OCI-LY7 (cell line): ENCODE measurements around the gene ATXN1L. TPM values are rescaled to one million over a fixed set of nuclear protein-coding genes. Genes with fewer than 3 reads are reported as not detected.

ENCODE experiments used
- BruUV-seq: library from RNA; stranded (reverse); fragments of 400-500 nt; replicated peaks from 2 replicates; lab custom pipeline; 2021; lab: Mats Ljungman, UMichigan
- CTCF ChIA-PET: fragments of 300-600 bp; sonication (Branson Sonifier 250); formaldehyde crosslinking; loops from one replicate; lab custom pipeline; 2022; ENCODE audit warnings: antibody characterized with exemption; ENCODE audit not compliant: unreplicated experiment; lab: Charles Lee
- POLR2A ChIA-PET: fragments of 300-600 bp; sonication (Branson Sonifier 250); formaldehyde crosslinking; loops from one replicate; lab custom pipeline; 2022; ENCODE audit warnings: antibody characterized with exemption; lab: Charles Lee
- DNase-seq: peaks from one replicate; pipeline ENCODE4 v3.0.0-alpha.2; 2015; ENCODE audit warnings: low spot score
- H2AFZ ChIP-seq: fragments of 200-600 bp; sonication (generic), shearing (Covaris generic); 2 replicates; pipeline ENCODE4 v1.6.1; 2014; ENCODE audit warnings: mild to moderate bottlenecking, antibody characterized with exemption, low read length, moderate library complexity
- H3K27ac ChIP-seq: fragments of 200-600 bp; sonication (generic); 2 replicates; pipeline ENCODE4 v1.5.1; 2014; ENCODE audit warnings: mixed run types, low read depth, mild to moderate bottlenecking, moderate library complexity, low read length, inconsistent platforms; ENCODE audit not compliant: poor library complexity, severe bottlenecking
- H3K36me3 ChIP-seq: fragments of 200-600 bp; sonication (generic); 2 replicates; pipeline ENCODE4 v1.6.1; 2014; ENCODE audit warnings: mild to moderate bottlenecking, antibody characterized with exemption, low read length, moderate library complexity, mixed read lengths; ENCODE audit not compliant: insufficient read depth
- H3K4me1 ChIP-seq: fragments of 200-600 bp; sonication (generic); 2 replicates; pipeline ENCODE4 v1.5.1; 2014; ENCODE audit warnings: mild to moderate bottlenecking, low read length; ENCODE audit not compliant: insufficient read depth, poor library complexity, severe bottlenecking
- H3K4me2 ChIP-seq: fragments of 200-600 bp; sonication (generic); 2 replicates; pipeline ENCODE4 v1.6.1; 2014; ENCODE audit warnings: mild to moderate bottlenecking, low read length
- H3K4me3 ChIP-seq: fragments of 200-600 bp; sonication (generic); 2 replicates; pipeline ENCODE4 v1.5.1; 2014; ENCODE audit warnings: mild to moderate bottlenecking, low read depth, low read length; ENCODE audit not compliant: poor library complexity, severe bottlenecking
- H3K79me2 ChIP-seq: fragments of 200-600 bp; sonication (generic); 2 replicates; pipeline ENCODE4 v1.6.1; 2016; ENCODE audit warnings: low read depth, mild to moderate bottlenecking, low read length, moderate library complexity, mixed read lengths; ENCODE audit not compliant: insufficient read depth
- H3K9me2 ChIP-seq: fragments of 200-600 bp; sonication (generic); 2 replicates; pipeline ENCODE4 v1.6.1; 2016; ENCODE audit warnings: mild to moderate bottlenecking, low read length, mixed read lengths; ENCODE audit not compliant: insufficient read depth
- H3K9me3 ChIP-seq: fragments of 200-600 bp; sonication (generic); 2 replicates; pipeline ENCODE4 v1.6.1; 2014; ENCODE audit warnings: mild to moderate bottlenecking, mixed run types, low read length, mixed read lengths
- H4K20me1 ChIP-seq: fragments of 200-600 bp; sonication (generic); 2 replicates; pipeline ENCODE4 v1.6.1; 2014; ENCODE audit warnings: mild to moderate bottlenecking, antibody characterized with exemption, low read length, moderate library complexity, mixed read lengths; ENCODE audit not compliant: insufficient read depth
- EZH2phosphoT487 ChIP-seq: fragments of 200-600 bp; sonication (generic); IDR thresholded peaks from 2 replicates; pipeline ENCODE4 v1.6.1; 2018; ENCODE audit warnings: low read depth, borderline replicate concordance, mild to moderate bottlenecking, mixed run types, antibody characterized with exemption, low read length, moderate library complexity, mixed read lengths
- intact Hi-C: fragments of 100-400 bp; cut with micrococcal nuclease; formaldehyde crosslinking; loops from one replicate; pipeline ENCODE4 v1.10.0; 2022; ENCODE audit not compliant: unreplicated experiment
- total RNA-seq, 2 experiments: library from RNA; depleted of rRNA in 1 of 2; stranded (reverse); fragments of >200 nt in 1 of 2; shearing (Covaris generic) in 1 of 2; gene quantifications; 2 replicates each; pipeline ENCODE4 v1.2.3, GENCODE V29; 2014 to 2022
- TF ChIP-seq, protein P1 (sequence below): fragments of 200-600 bp; sonication (generic); conservative IDR thresholded peaks from 2 replicates; pipeline ENCODE4 v1.5.1; 2014; ENCODE audit warnings: mild to moderate bottlenecking, antibody characterized with exemption, low read length, moderate library complexity, mixed read lengths

The ATXN1L gene
- total RNA-seq, 2 experiments from 2014 or later = 12.5 to 19.5 TPM

DNA sequence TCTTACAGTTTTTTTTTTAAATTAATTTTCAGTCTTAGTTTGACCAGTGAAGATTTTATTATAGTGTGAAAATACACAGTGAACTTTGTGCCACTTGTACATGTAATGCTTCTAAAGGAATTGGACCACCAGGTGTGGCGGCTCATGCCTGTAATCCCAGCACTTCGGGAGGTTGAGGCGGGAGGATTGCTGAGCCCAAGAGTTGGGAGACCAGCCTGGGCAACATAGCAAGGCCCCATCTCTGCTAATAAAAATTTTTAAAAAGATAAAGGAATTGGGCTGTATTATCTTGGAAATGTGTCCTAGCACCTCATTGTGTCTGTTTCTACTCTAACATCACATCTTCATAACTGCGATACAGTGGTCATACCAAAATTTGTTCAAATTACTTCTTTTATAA, 53.4 kb downstream of the ATXN1L start:
- Histone ChIP-seq H2AFZ (no peak overlapping the region), H3K36me3 (peaks cover 38% of the 10 kb centered on the region), H3K79me2 (peaks cover 87% of the 10 kb centered on the region), H3K27ac (no peak overlapping the region), H3K4me2 (no peak overlapping the region), H3K9me2 (no peaks in the 10 kb centered on the region), H3K9me3 (no peaks in the 10 kb centered on the region), H4K20me1 (no peaks in the 10 kb centered on the region), H3K4me1 (peaks cover 28% of the 10 kb centered on the region), H3K4me3 (no peak overlapping the region)
- DNase-seq = no peak
- BruUV-seq = no TSS peak
- ChIA-PET POLR2A (interaction anchor here (0.9 to 2.6 kb wide), 5 partner anchors 15 to 244 kb away, joined by 4 to 18 read pairs (median 5); partner anchors contain the start of gene ZNF821), CTCF (no interaction called here)
- intact Hi-C loops = no loop called here
- TF ChIP-seq, protein P1, sequence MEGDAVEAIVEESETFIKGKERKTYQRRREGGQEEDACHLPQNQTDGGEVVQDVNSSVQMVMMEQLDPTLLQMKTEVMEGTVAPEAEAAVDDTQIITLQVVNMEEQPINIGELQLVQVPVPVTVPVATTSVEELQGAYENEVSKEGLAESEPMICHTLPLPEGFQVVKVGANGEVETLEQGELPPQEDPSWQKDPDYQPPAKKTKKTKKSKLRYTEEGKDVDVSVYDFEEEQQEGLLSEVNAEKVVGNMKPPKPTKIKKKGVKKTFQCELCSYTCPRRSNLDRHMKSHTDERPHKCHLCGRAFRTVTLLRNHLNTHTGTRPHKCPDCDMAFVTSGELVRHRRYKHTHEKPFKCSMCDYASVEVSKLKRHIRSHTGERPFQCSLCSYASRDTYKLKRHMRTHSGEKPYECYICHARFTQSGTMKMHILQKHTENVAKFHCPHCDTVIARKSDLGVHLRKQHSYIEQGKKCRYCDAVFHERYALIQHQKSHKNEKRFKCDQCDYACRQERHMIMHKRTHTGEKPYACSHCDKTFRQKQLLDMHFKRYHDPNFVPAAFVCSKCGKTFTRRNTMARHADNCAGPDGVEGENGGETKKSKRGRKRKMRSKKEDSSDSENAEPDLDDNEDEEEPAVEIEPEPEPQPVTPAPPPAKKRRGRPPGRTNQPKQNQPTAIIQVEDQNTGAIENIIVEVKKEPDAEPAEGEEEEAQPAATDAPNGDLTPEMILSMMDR = no peak
- no peak for TF ChIP-seq EZH2phosphoT487

DNA sequence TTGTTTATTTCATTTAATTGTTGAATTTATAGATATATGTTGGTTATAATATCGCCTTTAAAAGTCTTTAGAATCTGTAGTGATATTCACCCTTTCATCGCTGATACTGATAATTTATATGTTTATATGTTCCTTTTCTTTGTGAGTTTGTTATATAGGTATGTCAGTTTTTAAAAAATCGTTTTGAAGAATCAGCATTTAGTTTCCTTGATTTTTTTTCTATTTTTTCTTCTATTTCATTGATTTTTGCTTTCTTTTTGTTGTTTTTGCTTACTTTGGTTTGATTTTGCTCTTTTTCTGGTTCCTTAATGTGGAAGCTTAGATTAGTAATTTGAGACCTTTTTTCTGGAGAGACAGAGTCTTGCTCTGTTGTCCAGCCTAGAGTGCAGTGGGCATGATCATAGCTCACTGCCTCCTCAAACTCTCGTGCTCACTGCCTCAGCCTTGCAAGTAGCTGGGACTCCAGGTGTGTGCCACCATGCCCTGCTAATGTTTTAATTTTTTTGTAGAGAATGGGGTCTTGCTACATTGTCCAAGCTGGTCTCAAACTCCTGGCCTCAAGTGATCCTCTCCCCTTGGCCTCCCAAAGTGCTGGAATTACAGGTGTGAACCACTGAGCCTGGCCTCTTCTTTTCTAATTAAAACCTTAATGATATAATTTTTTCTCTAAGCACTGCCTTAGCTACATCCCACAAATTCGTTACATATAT, 57.0 kb downstream of the ATXN1L start:
- Histone ChIP-seq H3K9me3 (no peaks in the 10 kb centered on the region), H3K27ac (no peak overlapping the region)
- no peak for DNase-seq

More for the DNA sequence above, 57.0 kb downstream of the ATXN1L start:
- BruUV-seq = no TSS peak
- Histone ChIP-seq H2AFZ (no peak overlapping the region), H3K9me2 (no peaks in the 10 kb centered on the region), H3K4me3 (no peak overlapping the region), H3K79me2 (peaks cover 99% of the 10 kb centered on the region), H3K36me3 (peaks cover 42% of the 10 kb centered on the region), H3K4me2 (no peak overlapping the region), H3K4me1 (peaks cover 18% of the 10 kb centered on the region), H4K20me1 (no peaks in the 10 kb centered on the region)
- TF ChIP-seq, protein P1 = no peak
- no peak for TF ChIP-seq EZH2phosphoT487
- ChIA-PET POLR2A (interaction anchor here (0.6 to 1.8 kb wide), 7 partner anchors 13 to 1618 kb away, joined by 3 to 4 read pairs (median 3); partner anchors contain the start of gene AP1G1), CTCF (no interaction called here)
- intact Hi-C loops = no loop called here
